Ammon's horn (tissue), 1 donor: Measurements from ENCODE around the gene MCM3AP.

Experiments used
- DNase-seq: peaks from one replicate; pipeline ENCODE4 v3.0.0-alpha.2; 2016; ENCODE audit warnings: low spot score

Gene MCM3AP

GRCh38 chr21:46217511-46218196 lies 67.8 kb downstream of the MCM3AP start:
- DNase-seq = no peak

- no peak for DNase-seq
Observed at GRCh38 chr21:46216132-46216747, 69.2 kb downstream of the MCM3AP start.

GRCh38 chr21:46215436-46216131 lies 69.8 kb downstream of the MCM3AP start:
- DNase-seq = no peak

- no peak for DNase-seq
Observed at GRCh38 chr21:46214478-46215340, 70.7 kb downstream of the MCM3AP start.

- no peak for DNase-seq
Observed at GRCh38 chr21:46213620-46214286, 71.7 kb downstream of the MCM3AP start.

GRCh38 chr21:46212721-46213484 lies 72.5 kb downstream of the MCM3AP start:
- DNase-seq = no peak

GRCh38 chr21:46211786-46212720 lies 73.4 kb downstream of the MCM3AP start:
- DNase-seq = no peak

GRCh38 chr21:46211376-46211775 lies 74.0 kb downstream of the MCM3AP start:
- no peak for DNase-seq

GRCh38 chr21:46210378-46211136 lies 74.9 kb downstream of the MCM3AP start:
- no peak for DNase-seq

GRCh38 chr21:46208761-46209721 lies 76.4 kb downstream of the MCM3AP start:
- no peak for DNase-seq

GRCh38 chr21:46207920-46208591 lies 77.4 kb downstream of the MCM3AP start:
- no peak for DNase-seq

- DNase-seq = no peak
Observed at GRCh38 chr21:46207006-46207919, 78.1 kb downstream of the MCM3AP start.

- no peak for DNase-seq
Observed at GRCh38 chr21:46206163-46207005, 79.0 kb downstream of the MCM3AP start.

- no peak for DNase-seq
Observed at GRCh38 chr21:46205766-46206162, 79.6 kb downstream of the MCM3AP start.

- no peak for DNase-seq
Observed at GRCh38 chr21:46205166-46205565, 80.2 kb downstream of the MCM3AP start.
